Endodermal cell (in vitro differentiated cells): Measurements from ENCODE around the gene SIX4. TPM values are rescaled to one million over a fixed set of nuclear protein-coding genes. Genes with fewer than 3 reads are reported as not detected.
A peak's percentile ranks its signal among the peaks of the same experiment; 100 is the strongest.
"Not testable (repeated sequence)": the region's sequence is repeated elsewhere in the genome, so short reads cannot be mapped to it uniquely, and the experiment has no call there.

ENCODE experiments used
- DNase-seq: peaks from one replicate; pipeline ENCODE4 v3.0.0-alpha.2; 2017
- H3K27ac ChIP-seq: 2 replicates; pipeline ENCODE4 v1.5.1; 2013; ENCODE audit warnings: mild to moderate bottlenecking, low read depth, low read length, moderate library complexity
- H3K27me3 ChIP-seq: 2 replicates; pipeline ENCODE4 v1.6.1; 2013; ENCODE audit warnings: mild to moderate bottlenecking, low read length, moderate library complexity; ENCODE audit not compliant: insufficient read depth, control insufficient read depth, poor library complexity, severe bottlenecking
- H3K36me3 ChIP-seq: 2 replicates; pipeline ENCODE4 v1.7.0; 2013; ENCODE audit warnings: mild to moderate bottlenecking, low read length, moderate library complexity; ENCODE audit not compliant: control insufficient read depth, insufficient read depth
- H3K4me1 ChIP-seq: one replicate; pipeline ENCODE4 v1.7.0; 2013; ENCODE audit warnings: low read length; ENCODE audit not compliant: control insufficient read depth, insufficient read depth
- H3K4me3 ChIP-seq: 2 replicates; pipeline ENCODE4 v1.5.1; 2013; ENCODE audit warnings: mild to moderate bottlenecking, low read length, moderate library complexity
- H3K9ac ChIP-seq: 2 replicates; pipeline ENCODE4 v1.6.1; 2013; ENCODE audit warnings: mild to moderate bottlenecking, low read length, moderate library complexity; ENCODE audit not compliant: poor library complexity, severe bottlenecking; ENCODE audit errors: extremely low read depth
- H3K9me3 ChIP-seq: 2 replicates; pipeline ENCODE4 v1.6.1; 2013; ENCODE audit warnings: mild to moderate bottlenecking, low read length, moderate library complexity; ENCODE audit not compliant: control insufficient read depth
- H3K27ac Mint-ChIP-seq: 2 replicates; pipeline ENCODE4 v1.8.0; 2020; ENCODE audit warnings: mixed read lengths
- H3K27me3 Mint-ChIP-seq: 2 replicates; pipeline ENCODE4 v1.8.0; 2021; ENCODE audit warnings: mild to moderate bottlenecking, mixed read lengths; ENCODE audit not compliant: insufficient read depth
- H3K36me3 Mint-ChIP-seq: 2 replicates; pipeline ENCODE4 v1.8.0; 2020; ENCODE audit warnings: low read depth, mixed read lengths
- H3K4me1 Mint-ChIP-seq: 2 replicates; pipeline ENCODE4 v1.8.0; 2020; ENCODE audit warnings: mixed read lengths
- H3K4me3 Mint-ChIP-seq: 2 replicates; pipeline ENCODE4 v1.8.0; 2020; ENCODE audit warnings: mild to moderate bottlenecking, moderate library complexity, mixed read lengths
- H3K9me3 Mint-ChIP-seq: 2 replicates; pipeline ENCODE4 v1.8.0; 2020; ENCODE audit warnings: mild to moderate bottlenecking, mixed read lengths
- CTCF ChIP-seq: fragments of 200-600 bp; sonication (generic); conservative IDR thresholded peaks from 2 replicates; pipeline ENCODE4 v1.5.0; 2021; ENCODE audit warnings: antibody characterized with exemption, mild to moderate bottlenecking
- WGBS, 2 experiments: methylation state at CpG; one replicate each; pipeline versions ENCODE4 v1.1.5 to v1.1.7; 2013; ENCODE audit warnings: missing lambda C conversion rate in 2 of 2, mixed read lengths in 1 of 2; ENCODE audit not compliant: insufficient coverage in 1 of 2, insufficient read length in 1 of 2; 5-methylcytosine and 5-hydroxymethylcytosine counted together
- total RNA-seq, 2 donors: library from RNA; stranded (reverse); fragmentation: NEBNext Ultra II Directional in 1 of 2; extraction: Animal tissue kit (Norgen Biotek cat#: 25700) in 1 of 2; gene quantifications; 2 replicates in 1 of 2; 3 replicates in 1 of 2; pipeline ENCODE4 v1.2.1, GENCODE V29; 2021

SIX4 gene
- total RNA-seq, 2 donors from 2014 or later = 5.6 to 9.8 TPM

- H3K27ac Mint-ChIP-seq = no peak overlapping the region
- no peak overlapping the region for H3K4me3 Mint-ChIP-seq
- Histone ChIP-seq H3K27me3 (peaks cover 44% of the 10 kb centered on the region), H3K4me1 (no peaks in the 10 kb centered on the region), H3K36me3 (no peaks in the 10 kb centered on the region), H3K27ac (no peak overlapping the region), H3K4me3 (no peak overlapping the region), H3K9me3 (no peaks in the 10 kb centered on the region), H3K9ac (no peak overlapping the region)
- WGBS, 2 experiments = 81 to 83% methylated on average over 3 to 4 of the region's 4 CpGs
- peaks cover 6% of the 10 kb centered on the region for H3K9me3 Mint-ChIP-seq
- H3K4me1 Mint-ChIP-seq = peaks cover 11% of the 10 kb centered on the region
- DNase-seq = no peak
- peaks cover 61% of the 10 kb centered on the region for H3K27me3 Mint-ChIP-seq
- no peaks in the 10 kb centered on the region for H3K36me3 Mint-ChIP-seq
- TF ChIP-seq CTCF = no peak
Observed at GRCh38 chr14:60732840-60733483, 8.8 kb upstream of the SIX4 start.

- H3K4me1 ChIP-seq, H3K27ac Mint-ChIP-seq: not testable (repeated sequence)
Observed at GRCh38 chr14:60731291-60731690, 7.1 kb upstream of the SIX4 start.

GRCh38 chr14:60723116-60723906 lies 840 bp downstream of the SIX4 start:
- peaks cover 6% of the 10 kb centered on the region for H3K36me3 Mint-ChIP-seq
- peaks cover 44% of the 10 kb centered on the region for H3K27me3 Mint-ChIP-seq
- peaks cover 8% of the 10 kb centered on the region for H3K4me1 ChIP-seq
- no peak for TF ChIP-seq CTCF
- no peaks in the 10 kb centered on the region for H3K9me3 ChIP-seq
- H3K9me3 Mint-ChIP-seq = peaks cover 6% of the 10 kb centered on the region
- peaks cover 18% of the 10 kb centered on the region for H3K36me3 ChIP-seq
- peaks cover 27% of the 10 kb centered on the region for H3K4me1 Mint-ChIP-seq
- H3K27me3 ChIP-seq = peaks cover 18% of the 10 kb centered on the region
- peak; percentile 87 for DNase-seq
- peak overlapping the region; percentile 78 for H3K27ac Mint-ChIP-seq
- H3K4me3 Mint-ChIP-seq = peak overlapping the region; percentile 86
- H3K27ac ChIP-seq = no peak overlapping the region
- peak overlapping the region; percentile 83 for H3K4me3 ChIP-seq
- peak overlapping the region; percentile 37 for H3K9ac ChIP-seq
- 0% methylated on average over 29 to 78 of the region's 78 CpGs for WGBS, 2 experiments

More at GRCh38 chr14:60731291-60731690, 7.1 kb upstream of the SIX4 start:
- H3K4me3 Mint-ChIP-seq, H3K36me3 Mint-ChIP-seq, DNase-seq, H3K36me3 ChIP-seq, H3K4me3 ChIP-seq, H3K9me3 ChIP-seq, H3K9ac ChIP-seq, H3K27ac ChIP-seq: not testable (repeated sequence)
- peaks cover 14% of the 10 kb centered on the region for H3K4me1 Mint-ChIP-seq
- WGBS, 2 experiments = 90 to 95% methylated on average over 2 to 4 of the region's 5 CpGs
- peaks cover 44% of the 10 kb centered on the region for H3K27me3 ChIP-seq
- peaks cover 12% of the 10 kb centered on the region for H3K9me3 Mint-ChIP-seq
- H3K27me3 Mint-ChIP-seq = peaks cover 66% of the 10 kb centered on the region
